ENCODE results near the gene PRKCE.
A peak's percentile ranks its signal among the peaks of the same experiment; 100 is the strongest.

PRKCE gene

GRCh38 chr2:45653122-45653913, 1.8 kb downstream of the PRKCE start:
- H3K27me3 ChIP-seq (replicated peaks) = no peaks in the 10 kb centered on the region
- H3K27ac ChIP-seq = no peak overlapping the region
- H3K4me3 ChIP-seq (ENCODE audit: low read depth, low read length) = no peak overlapping the region
- H3K36me3 ChIP-seq (replicated peaks) = no peaks in the 10 kb centered on the region
- no peak for TF ChIP-seq CTCF (IDR thresholded peaks at IDR 0.05; ENCODE audit: low read depth, low read length, missing control alignments)
- DNase-seq = no peak
- in situ Hi-C loops (cut with HindIII; ENCODE audit: low pct_ligation_motif_present, low sequenced_read_pairs) = no loop called here

- H3K4me3 ChIP-seq (ENCODE audit: low read depth, low read length) = no peak overlapping the region
- no peak overlapping the region for H3K27ac ChIP-seq
- TF ChIP-seq CTCF (IDR thresholded peaks at IDR 0.05; ENCODE audit: low read depth, low read length, missing control alignments) = no peak
- no peak for DNase-seq
- no peaks in the 10 kb centered on the region for H3K27me3 ChIP-seq (replicated peaks)
- in situ Hi-C loops (cut with HindIII; ENCODE audit: low pct_ligation_motif_present, low sequenced_read_pairs) = no loop called here
- H3K36me3 ChIP-seq (replicated peaks) = no peaks in the 10 kb centered on the region
Observed at GRCh38 chr2:45654250-45654649, 2.8 kb downstream of the PRKCE start.

- no peak for TF ChIP-seq CTCF (IDR thresholded peaks at IDR 0.05; ENCODE audit: low read depth, low read length, missing control alignments)
- DNase-seq = no peak
- in situ Hi-C loops (cut with HindIII; ENCODE audit: low pct_ligation_motif_present, low sequenced_read_pairs) = no loop called here
- no peak overlapping the region for H3K27ac ChIP-seq
- no peak overlapping the region for H3K4me3 ChIP-seq (ENCODE audit: low read depth, low read length)
- no peaks in the 10 kb centered on the region for H3K36me3 ChIP-seq (replicated peaks)
- no peaks in the 10 kb centered on the region for H3K27me3 ChIP-seq (replicated peaks)
Observed at GRCh38 chr2:45661828-45662227, 10.4 kb downstream of the PRKCE start.

DNA sequence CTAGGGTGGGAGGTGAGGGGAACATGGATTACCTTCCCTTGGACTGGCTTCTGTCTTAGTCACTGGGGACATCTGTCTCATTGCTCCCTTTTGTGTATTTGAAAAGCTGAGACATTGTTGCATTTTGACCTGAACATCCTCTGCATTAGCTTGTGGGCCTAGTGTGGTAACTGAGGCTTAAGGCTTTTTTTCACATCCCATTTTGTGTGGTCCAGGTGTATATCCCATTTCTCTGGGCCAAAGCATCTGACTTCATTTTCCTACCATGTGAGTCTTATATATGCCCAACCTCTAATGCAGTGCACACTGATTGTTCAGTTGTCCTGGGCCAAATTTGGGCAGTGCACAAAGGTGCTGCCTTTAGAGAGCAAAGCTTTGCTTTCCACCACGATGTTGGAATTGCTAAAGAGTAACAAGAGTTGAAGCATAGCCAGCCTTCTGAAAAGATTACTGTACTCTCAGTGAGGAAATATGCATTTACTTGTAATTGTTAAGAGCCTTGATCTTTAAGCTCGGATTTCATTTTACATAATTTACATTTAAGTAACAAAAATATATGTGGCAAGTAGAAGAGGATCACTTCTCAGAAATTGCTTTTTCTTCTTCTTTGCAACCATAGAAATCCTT, 13.3 kb downstream of the PRKCE start:
- DNase-seq = no peak
- no peaks in the 10 kb centered on the region for H3K27me3 ChIP-seq (replicated peaks)
- H3K36me3 ChIP-seq (replicated peaks) = no peaks in the 10 kb centered on the region
- in situ Hi-C loops (cut with HindIII; ENCODE audit: low pct_ligation_motif_present, low sequenced_read_pairs) = no loop called here
- TF ChIP-seq CTCF (IDR thresholded peaks at IDR 0.05; ENCODE audit: low read depth, low read length, missing control alignments) = no peak
- no peak overlapping the region for H3K4me3 ChIP-seq (ENCODE audit: low read depth, low read length)
- H3K27ac ChIP-seq = no peak overlapping the region

GRCh38 chr2:45668509-45668908, 17.0 kb downstream of the PRKCE start:
- H3K4me3 ChIP-seq (ENCODE audit: low read depth, low read length) = no peak overlapping the region
- DNase-seq = no peak
- peak overlapping the region; percentile 49 for H3K27ac ChIP-seq
- no peaks in the 10 kb centered on the region for H3K36me3 ChIP-seq (replicated peaks)
- in situ Hi-C loops (cut with HindIII; ENCODE audit: low pct_ligation_motif_present, low sequenced_read_pairs) = no loop called here
- no peak for TF ChIP-seq CTCF (IDR thresholded peaks at IDR 0.05; ENCODE audit: low read depth, low read length, missing control alignments)
- H3K27me3 ChIP-seq (replicated peaks) = no peaks in the 10 kb centered on the region
